Fibroblast of lung (primary cell): ENCODE data around the gene CLASP2. TPM values are rescaled to one million over a fixed set of nuclear protein-coding genes. Genes with fewer than 3 reads are reported as not detected.

Experiments
- DNase-seq, 2 donors: peaks; one replicate each; pipeline versions ENCODE4 v3.0.0 to v3.0.0-alpha.2; 2010; ENCODE audit warnings: low read depth in 2 of 2
- H2AFZ ChIP-seq: 2 replicates; pipeline ENCODE4 v1.5.1; 2012; ENCODE audit warnings: low read length, control low read depth, inconsistent platforms
- H3K27ac ChIP-seq: 2 replicates; pipeline ENCODE4 v1.5.1; 2011; ENCODE audit warnings: low read length, control low read depth; ENCODE audit not compliant: insufficient read depth
- H3K27me3 ChIP-seq: 2 replicates; pipeline ENCODE4 v1.5.1; 2011; ENCODE audit warnings: mild to moderate bottlenecking, low read length; ENCODE audit not compliant: control insufficient read depth, insufficient read depth
- H3K36me3 ChIP-seq: 2 replicates; pipeline ENCODE4 v1.5.1; 2011; ENCODE audit warnings: low read length; ENCODE audit not compliant: control insufficient read depth, insufficient read depth
- H3K4me1 ChIP-seq: 2 replicates; pipeline ENCODE4 v1.5.1; 2011; ENCODE audit warnings: low read length; ENCODE audit not compliant: control insufficient read depth, insufficient read depth; ENCODE audit errors: extremely low read depth
- H3K4me2 ChIP-seq: 2 replicates; pipeline ENCODE4 v1.5.1; 2011; ENCODE audit warnings: low read length, control low read depth; ENCODE audit not compliant: insufficient read depth; ENCODE audit errors: extremely low read depth
- H3K4me3 ChIP-seq, 4 experiments: fragments of 200-600 bp in 1 of 4; sonication (generic) in 1 of 4; replicated peaks in 1 of 4; 2 replicates each; pipeline ENCODE4 v1.5.1; 2011 to 2016; ENCODE audit warnings: low read length in 4 of 4, low read depth in 3 of 4, mild to moderate bottlenecking in 3 of 4, control low read depth in 2 of 4, inconsistent platforms in 1 of 4, mixed read lengths in 1 of 4; ENCODE audit not compliant: insufficient read depth in 1 of 4; ENCODE audit errors: control extremely low read depth in 1 of 4
- H3K79me2 ChIP-seq: 2 replicates; pipeline ENCODE4 v1.5.1; 2012; ENCODE audit warnings: mild to moderate bottlenecking, low read length, inconsistent platforms; ENCODE audit not compliant: control insufficient read depth, insufficient read depth
- H3K9ac ChIP-seq: 2 replicates; pipeline ENCODE4 v1.5.1; 2011; ENCODE audit warnings: mild to moderate bottlenecking, low read length, control low read depth; ENCODE audit not compliant: insufficient read depth
- H3K9me3 ChIP-seq: 2 replicates; pipeline ENCODE4 v1.5.1; 2012; ENCODE audit warnings: low read depth, low read length; ENCODE audit not compliant: control insufficient read depth, insufficient read depth
- H4K20me1 ChIP-seq: 2 replicates; pipeline ENCODE4 v1.5.1; 2011; ENCODE audit warnings: low read length; ENCODE audit not compliant: control insufficient read depth, insufficient read depth; ENCODE audit errors: extremely low read depth
- EZH2 ChIP-seq: IDR thresholded peaks from 2 replicates; pipeline ENCODE4 v1.5.1; 2012; ENCODE audit warnings: low read length, control low read depth, mild to moderate bottlenecking; ENCODE audit errors: missing control alignments
- polyA plus RNA-seq, 2 donors: library from polyadenylated mRNA; depleted of rRNA in 1 of 2; stranded (reverse) in 1 of 2; unstranded in 1 of 2; fragments of >200 nt; gene quantifications; 2 replicates each; pipeline ENCODE4 v1.2.1, GENCODE V29; 2011 to 2012; ENCODE audit warnings: missing spikeins in 1 of 2
- total RNA-seq: library from RNA; depleted of rRNA; stranded (reverse); fragments of >200 nt; gene quantifications from 2 replicates; pipeline ENCODE4 v1.2.1, GENCODE V29; 2014
- TF ChIP-seq, protein P1 (sequence below), 2 donors: IDR thresholded peaks in 1 of 2; conservative IDR thresholded peaks in 1 of 2; 1 replicate in 1 of 2; 2 replicates in 1 of 2; pipeline ENCODE4 v1.5.1; 2011 to 2012; ENCODE audit warnings: low read length in 2 of 2, control low read depth in 1 of 2, inconsistent platforms in 1 of 2, low read depth in 1 of 2, mild to moderate bottlenecking in 1 of 2

CLASP2 gene
- total and polyA plus RNA-seq, 2 donors (not counting 1 experiment from before 2014, with no cell fraction given) = 31.8 to 62.6 TPM

DNA sequence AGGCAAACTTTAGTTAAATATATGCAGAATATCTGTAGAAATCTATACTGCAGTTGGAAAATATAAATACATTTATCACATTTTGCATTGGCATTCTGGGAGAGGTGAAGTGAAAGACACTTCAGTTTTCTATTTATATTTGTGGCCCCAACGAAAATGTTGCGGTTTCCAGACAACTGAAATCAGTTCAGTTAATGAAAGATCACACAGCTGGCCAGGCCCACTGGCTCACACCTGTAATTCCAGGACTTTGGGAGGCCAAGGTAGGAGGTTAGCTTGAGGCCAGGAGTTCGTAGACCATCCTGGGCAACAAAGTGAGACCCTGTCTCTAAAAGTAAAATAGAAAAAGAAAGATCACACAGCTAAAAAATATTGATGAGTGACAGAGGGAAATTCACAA lies 11.9 kb upstream of the CLASP2 start:
- DNase-seq = no peak
- Histone ChIP-seq H3K9ac (no peak overlapping the region), H3K4me2 (no peak overlapping the region), H3K27me3 (no peaks in the 10 kb centered on the region), H3K4me1 (no peaks in the 10 kb centered on the region), H3K36me3 (no peaks in the 10 kb centered on the region), H3K4me3 (no peak overlapping the region), H3K27ac (no peak overlapping the region), H4K20me1 (no peaks in the 10 kb centered on the region), H3K79me2 (no peaks in the 10 kb centered on the region), H2AFZ (no peak overlapping the region), H3K9me3 (no peaks in the 10 kb centered on the region)
- no peak for TF ChIP-seq EZH2
- TF ChIP-seq, protein P1, sequence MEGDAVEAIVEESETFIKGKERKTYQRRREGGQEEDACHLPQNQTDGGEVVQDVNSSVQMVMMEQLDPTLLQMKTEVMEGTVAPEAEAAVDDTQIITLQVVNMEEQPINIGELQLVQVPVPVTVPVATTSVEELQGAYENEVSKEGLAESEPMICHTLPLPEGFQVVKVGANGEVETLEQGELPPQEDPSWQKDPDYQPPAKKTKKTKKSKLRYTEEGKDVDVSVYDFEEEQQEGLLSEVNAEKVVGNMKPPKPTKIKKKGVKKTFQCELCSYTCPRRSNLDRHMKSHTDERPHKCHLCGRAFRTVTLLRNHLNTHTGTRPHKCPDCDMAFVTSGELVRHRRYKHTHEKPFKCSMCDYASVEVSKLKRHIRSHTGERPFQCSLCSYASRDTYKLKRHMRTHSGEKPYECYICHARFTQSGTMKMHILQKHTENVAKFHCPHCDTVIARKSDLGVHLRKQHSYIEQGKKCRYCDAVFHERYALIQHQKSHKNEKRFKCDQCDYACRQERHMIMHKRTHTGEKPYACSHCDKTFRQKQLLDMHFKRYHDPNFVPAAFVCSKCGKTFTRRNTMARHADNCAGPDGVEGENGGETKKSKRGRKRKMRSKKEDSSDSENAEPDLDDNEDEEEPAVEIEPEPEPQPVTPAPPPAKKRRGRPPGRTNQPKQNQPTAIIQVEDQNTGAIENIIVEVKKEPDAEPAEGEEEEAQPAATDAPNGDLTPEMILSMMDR (conservative IDR thresholded peaks at IDR 0.05 in 1 of 2, IDR thresholded peaks at IDR 0.05 in 1 of 2; ENCODE audit: low read depth in 1 of 2, low read length in 2 of 2) = no peak

GRCh38 chr3:33724256-33724655 lies 6.2 kb upstream of the CLASP2 start:
- Histone ChIP-seq H3K27ac (no peak overlapping the region), H3K9ac (no peak overlapping the region), H3K79me2 (no peaks in the 10 kb centered on the region), H3K36me3 (no peaks in the 10 kb centered on the region), H3K9me3 (no peaks in the 10 kb centered on the region), H4K20me1 (no peaks in the 10 kb centered on the region), H3K4me2 (no peak overlapping the region), H2AFZ (peak overlapping the region; percentile 8), H3K4me3 (no peak overlapping the region), H3K4me1 (peaks cover 4% of the 10 kb centered on the region), H3K27me3 (no peaks in the 10 kb centered on the region)
- no peak for DNase-seq
- no peak for TF ChIP-seq EZH2
- TF ChIP-seq, protein P1 (conservative IDR thresholded peaks at IDR 0.05 in 1 of 2, IDR thresholded peaks at IDR 0.05 in 1 of 2; ENCODE audit: low read depth in 1 of 2, low read length in 2 of 2) = no peak

DNA sequence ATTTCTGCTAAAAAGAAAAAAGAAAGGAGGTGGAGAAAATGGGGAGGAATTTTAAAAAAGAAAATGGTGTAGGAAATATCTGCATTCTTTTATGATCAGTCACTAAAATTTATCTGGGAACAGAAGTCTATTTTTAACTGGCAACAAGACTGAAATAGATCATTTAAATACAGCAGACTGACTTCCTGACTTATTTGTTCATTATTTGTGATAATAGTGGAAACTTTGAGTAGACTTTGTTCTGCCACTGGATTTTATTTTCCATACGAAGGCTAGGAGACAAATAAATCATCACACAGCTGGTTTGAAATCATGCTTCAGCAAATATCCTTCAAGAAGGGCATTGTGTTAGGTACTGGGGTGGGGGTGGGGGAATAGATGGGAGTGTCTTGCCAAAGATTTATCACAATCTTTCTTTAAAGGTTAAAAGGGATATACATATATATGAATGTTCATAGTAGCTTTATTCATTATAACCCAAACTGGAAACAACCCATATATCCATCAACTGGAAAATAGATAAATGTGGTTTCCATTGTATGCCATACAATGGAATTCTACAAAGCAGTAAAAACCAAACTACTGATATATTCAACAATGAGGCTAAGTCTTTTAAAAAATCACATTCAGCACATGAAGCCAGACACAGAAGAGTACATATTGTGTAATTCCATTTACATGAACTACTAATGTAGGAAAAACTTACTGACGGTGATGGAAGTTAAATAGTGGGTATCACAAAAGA lies 4.7 kb upstream of the CLASP2 start:
- H3K9ac ChIP-seq = no peak overlapping the region

More for the DNA sequence above, 4.7 kb upstream of the CLASP2 start:
- peak; percentile 42 to 65 for DNase-seq
- H4K20me1 ChIP-seq = no peaks in the 10 kb centered on the region
- no peak for TF ChIP-seq EZH2
- TF ChIP-seq, protein P1 (conservative IDR thresholded peaks at IDR 0.05 in 1 of 2, IDR thresholded peaks at IDR 0.05 in 1 of 2; ENCODE audit: low read depth in 1 of 2, low read length in 2 of 2) = no peak
- no peak overlapping the region for H3K4me3 ChIP-seq
- H3K36me3 ChIP-seq = no peaks in the 10 kb centered on the region
- H3K79me2 ChIP-seq = no peaks in the 10 kb centered on the region
- H3K27ac ChIP-seq = no peak overlapping the region
- H3K4me2 ChIP-seq = peak overlapping the region; percentile 27
- peaks cover 4% of the 10 kb centered on the region for H3K4me1 ChIP-seq
- no peaks in the 10 kb centered on the region for H3K27me3 ChIP-seq
- H2AFZ ChIP-seq = no peak overlapping the region
- no peaks in the 10 kb centered on the region for H3K9me3 ChIP-seq
